Stimulated activated naive CD4-positive, alpha-beta T cell (primary cell): Measurements from ENCODE around the gene TLR3.

Experiments
- DNase-seq, 6 experiments: peaks; one replicate each; lab custom pipeline; 2025; lab: John Stamatoyannopoulos, UW

The TLR3 gene

DNA sequence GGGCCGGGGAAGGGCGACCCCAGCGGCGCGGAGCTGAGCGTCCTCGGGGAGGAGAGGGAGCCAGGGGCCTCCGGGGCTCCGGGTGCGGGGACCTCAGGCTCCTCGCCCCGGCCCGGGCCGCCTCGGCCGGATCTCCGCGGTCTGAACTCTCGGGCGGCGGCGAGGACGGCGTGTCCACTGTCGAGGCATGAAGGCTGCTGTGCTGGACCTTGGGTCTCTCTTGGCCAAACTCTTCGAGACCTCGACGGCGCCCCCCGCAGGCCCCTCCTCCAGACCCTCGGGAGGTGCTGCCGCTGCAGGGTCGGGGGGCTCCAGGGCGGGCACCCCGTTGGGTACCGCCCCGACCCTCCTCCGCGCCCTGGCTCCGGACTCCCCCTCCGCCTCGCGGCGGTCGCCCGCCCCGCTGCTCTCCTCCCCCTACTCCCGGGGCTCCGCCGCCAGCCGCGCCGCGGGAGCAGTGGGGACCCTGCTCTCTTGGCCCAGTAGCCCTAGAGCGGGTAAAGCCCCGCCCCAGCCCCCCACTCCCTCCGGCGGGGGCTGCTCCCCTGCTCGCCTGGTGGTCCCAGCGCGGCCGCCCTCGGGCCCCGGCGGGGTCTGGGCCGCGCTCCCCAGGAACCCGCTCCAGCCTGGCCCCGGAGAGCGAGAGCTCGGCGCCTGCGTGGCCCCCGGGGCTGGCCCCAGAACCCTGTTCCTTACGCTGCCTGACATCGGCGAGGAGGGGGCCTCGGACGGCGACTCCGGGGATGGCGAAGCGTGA, 36.1 kb downstream of the TLR3 start:
- DNase-seq, result peak in 1 of 6 experiments; percentile 39

DNA sequence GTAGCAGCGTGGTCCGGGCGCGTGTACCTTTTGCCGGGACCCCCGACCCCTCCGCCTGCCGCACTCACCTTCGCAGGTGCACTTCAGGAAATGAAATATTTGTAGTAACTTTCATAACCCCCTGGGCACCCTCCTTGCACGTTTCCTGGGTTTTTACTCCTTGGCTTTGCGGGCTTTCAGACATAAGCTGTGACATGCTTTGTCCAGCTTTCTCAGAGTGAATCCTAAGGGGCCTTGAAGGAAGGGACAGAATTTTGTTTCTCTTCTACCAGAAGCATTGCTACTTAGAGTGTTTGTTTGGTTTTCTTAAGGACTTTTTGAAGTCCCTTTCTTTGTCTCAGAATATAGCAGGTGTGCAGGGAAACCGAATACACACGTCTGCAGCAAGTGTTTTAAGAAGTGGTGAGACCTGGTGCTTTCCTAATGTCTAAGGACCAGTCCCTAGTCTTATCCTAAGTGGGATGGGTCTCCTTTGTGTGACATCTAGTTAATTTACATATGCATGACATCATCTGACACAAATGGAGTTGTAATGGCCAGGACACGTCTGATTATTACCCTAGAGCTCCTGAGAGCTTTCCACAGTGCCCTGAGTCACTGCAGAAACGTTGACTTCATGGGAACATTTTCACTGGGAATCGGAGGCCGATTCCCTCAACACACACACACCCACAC, 36.8 kb downstream of the TLR3 start:
- peak in 1 of 6 experiments; percentile 8 for DNase-seq

- no peak for DNase-seq
Observed at GRCh38 chr4:186107947-186108346, 39.0 kb downstream of the TLR3 start.

DNA sequence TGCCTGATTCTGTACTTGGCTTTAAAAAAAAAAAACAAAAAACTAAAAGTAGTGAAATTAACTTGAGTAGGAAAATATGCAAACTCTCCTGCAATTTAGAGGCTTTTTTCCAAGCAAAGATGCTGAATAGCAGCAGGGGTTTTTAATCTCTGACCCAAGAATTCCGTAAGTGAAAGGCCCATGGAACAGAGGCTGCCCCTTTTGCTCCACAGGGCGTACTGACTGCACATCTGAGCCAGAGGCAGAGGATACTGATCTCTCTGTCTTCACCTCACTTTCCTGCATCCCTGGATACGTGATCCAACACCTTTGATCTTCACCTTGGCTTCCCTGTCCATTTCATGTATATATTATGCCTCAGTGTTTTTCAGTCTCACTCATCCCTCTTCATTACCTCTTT, 39.4 kb downstream of the TLR3 start:
- no peak for DNase-seq

DNA sequence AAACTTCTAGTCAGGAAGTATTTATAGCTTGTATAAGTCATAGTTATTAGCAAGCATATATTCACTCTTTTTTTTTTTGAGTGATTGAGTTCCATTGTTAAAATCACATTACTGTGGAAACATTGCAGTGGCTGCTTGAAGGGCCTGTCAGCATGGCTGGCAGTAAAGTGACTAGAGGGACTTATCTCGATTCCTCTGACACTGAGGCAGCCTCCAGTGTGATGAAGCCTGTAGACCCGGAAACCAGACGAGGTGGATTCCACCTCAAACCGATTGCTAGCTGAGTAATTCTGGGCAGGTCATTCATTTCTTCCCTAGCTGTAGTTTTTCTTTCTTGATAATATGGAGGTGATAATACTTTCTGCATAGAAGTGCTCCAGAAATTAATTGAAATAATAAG, 40.3 kb downstream of the TLR3 start:
- no peak for DNase-seq

GRCh38 chr4:186116697-186117096, 47.7 kb downstream of the TLR3 start:
- no peak for DNase-seq

DNA sequence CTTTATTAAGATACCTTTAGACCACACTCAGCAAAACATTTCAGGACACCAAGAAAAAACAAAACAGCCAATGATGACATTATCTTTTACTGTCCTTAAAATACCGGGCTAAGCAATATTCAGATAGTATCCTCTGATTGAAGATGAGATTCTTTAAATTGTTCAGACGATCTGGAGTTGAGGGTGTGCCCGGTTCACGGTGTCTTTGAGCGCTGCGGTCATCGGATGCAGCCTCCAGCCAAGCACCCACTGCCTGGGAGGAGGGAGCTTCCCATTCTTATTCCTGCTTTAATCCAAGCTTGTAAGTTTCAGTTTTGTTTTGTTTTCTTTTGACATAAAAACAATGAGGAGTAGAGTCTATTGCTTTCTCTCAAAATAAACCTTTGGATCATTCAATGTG, 49.6 kb downstream of the TLR3 start:
- DNase-seq, result no peak

DNA sequence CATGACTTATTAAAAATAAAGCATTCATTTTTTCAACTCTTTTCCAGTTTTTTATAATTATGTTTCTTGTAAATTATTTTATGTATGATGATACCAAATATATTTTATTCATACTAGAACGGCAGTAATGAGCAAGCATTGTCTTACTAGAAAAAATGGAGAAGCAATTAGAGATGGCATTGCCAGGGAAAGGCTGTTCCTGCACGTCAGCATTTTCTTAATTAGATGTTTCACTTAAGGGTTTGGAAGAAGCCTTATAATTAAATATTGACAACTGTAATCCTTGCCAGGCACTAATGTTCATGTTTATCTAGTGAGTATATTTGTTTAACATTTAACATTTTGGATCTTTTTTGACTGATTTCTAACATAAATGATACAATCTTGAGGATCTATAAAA, 52.1 kb downstream of the TLR3 start:
- DNase-seq, result no peak

DNA sequence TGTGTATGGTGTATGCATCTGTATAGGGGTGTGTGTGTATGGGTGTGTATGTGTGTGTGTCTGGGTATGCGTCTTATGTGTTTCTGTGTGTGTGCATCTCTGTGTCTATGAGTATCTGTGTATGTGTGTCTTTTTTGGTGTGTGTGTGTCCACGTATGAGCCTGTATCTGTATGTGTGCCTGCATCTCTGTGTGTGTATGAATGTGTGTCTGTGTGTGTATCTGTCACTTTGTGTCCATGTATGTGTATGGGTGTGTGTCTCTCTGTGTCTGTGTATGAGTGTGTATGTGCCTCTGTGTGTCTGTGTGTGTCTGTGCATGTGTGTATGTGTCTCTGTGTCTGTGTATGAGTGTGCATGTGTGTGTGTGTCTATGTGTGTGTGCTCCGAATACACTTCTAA, 59.9 kb downstream of the TLR3 start:
- DNase-seq, result no peak

DNA sequence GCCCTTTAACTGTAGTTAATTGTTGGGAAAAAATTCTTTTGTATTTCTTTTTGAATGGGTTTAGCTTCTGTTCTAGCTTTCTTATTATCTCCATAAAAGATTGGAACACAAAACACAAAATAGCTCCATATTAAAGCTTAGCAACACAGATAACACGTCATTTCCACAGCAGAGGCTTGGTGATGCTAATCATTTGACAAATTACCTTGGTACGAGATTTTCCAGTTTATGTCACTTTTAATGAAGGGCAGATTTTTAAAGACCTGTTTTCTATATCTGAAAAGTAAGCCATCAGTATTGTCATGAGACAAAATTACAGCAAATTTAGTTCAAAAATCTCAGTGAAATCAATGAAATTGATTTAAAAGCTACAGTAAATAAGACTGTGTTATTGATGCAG, 63.0 kb downstream of the TLR3 start:
- DNase-seq, result no peak

DNA sequence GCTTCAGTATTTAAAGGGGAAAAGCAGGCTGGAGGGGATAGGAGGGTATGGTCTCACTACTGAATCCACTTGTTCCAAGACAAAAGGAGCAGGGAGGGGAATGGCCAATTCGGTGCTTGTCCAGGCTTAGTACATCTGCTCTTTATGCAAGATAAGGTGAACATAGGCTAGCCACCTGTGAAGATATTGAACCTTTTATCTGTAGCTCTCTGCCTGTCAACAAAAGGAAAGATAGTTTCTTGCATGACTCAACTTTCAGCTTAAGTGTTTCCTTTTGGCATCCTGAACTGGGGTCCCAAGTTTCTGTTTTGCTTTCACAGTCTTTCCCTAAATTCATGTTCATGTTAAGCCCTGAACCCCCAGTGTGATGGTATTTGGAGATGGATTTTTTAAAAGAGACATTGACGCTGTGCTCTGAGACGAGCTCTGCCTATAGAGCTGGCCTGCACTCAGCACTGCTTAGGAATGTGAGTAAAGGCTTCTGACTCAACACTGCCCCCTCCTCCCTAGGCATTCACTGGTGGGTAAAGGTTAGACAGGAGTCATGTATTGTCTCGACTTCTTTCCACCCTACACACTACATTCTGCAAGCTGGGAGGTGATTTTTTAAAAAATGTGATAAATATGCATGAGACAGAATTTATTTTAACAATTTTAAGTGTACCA, 63.8 kb downstream of the TLR3 start:
- no peak for DNase-seq

DNA sequence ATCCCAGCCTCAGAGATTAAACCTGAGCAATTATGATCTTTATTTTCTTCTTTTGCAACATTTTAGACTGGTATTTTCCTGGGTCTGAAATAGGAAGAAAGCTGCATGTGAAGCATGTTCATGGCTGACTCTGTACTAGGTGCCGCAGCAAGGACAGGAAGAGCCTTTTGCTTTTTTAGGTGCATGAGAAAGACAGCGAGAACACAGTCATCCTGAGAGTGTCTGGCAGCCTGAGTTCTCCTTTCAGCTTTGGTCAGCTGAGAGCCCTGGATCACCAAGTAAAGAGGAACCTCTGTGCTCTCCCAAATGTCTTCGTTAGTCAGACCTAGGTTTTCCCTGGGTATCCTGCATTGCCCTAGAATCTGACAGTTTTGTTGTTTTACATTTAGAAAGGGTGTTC, 65.3 kb downstream of the TLR3 start:
- DNase-seq, result no peak

DNA sequence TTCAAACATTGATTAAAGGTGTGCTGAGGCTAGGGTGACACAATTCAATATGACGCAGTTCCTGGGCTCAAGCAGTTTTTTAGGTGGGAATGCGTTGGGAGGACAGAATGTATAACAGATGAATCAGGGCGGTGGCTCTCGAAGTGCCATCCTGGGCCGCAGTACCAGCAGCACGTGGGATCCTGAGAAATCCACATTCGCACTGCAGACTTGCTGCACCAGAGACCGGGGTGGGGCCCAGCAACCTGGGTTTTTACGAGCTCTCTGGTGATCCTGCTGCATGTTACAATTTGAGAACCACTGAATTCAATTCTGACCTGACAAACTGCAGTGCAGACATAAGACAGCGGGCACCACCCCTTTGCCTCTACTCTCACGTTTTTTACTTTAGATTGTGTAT, 65.9 kb downstream of the TLR3 start:
- DNase-seq, result no peak

DNA sequence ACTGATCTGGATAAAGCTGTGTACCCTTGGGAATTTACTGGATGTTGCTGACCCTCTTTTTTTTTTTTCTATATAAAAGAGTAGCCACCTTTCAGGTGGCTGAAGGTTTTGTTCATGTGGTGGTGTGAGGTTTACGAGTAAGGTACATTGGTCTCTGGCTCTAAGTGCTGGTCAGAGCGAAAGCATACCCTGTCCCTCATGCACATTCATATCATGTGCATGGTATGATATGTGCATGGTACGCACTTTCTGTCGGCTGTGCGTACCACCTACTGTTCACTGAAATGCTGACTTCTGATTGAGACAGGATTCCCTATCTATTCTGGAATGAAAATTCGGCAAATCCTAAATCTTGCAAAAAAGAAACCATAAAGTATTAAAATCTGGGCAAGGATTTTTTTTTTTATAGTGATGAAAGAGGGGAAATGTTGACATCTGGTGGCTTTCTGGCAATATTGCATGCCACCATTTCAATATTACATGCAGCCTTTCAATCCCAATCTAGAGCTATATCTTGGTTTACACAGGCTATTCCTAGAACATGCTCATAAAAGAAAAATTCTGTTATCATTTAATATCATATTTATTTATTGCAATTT, 68.3 kb downstream of the TLR3 start:
- peak in 1 of 6 experiments; percentile 9 for DNase-seq
